HepG2 (cell line): ENCODE data around the gene STAP2. TPM values are rescaled to one million over a fixed set of nuclear protein-coding genes. Genes with fewer than 3 reads are reported as not detected.

Experiments
- ATAC-seq: fragments of 200-7000 bp; cut with Tn5 transposase; 3 replicates; pipeline ENCODE4 v1.9.1; 2020; ENCODE audit warnings: mild to moderate bottlenecking, moderate library complexity
- BruUV-seq: library from RNA; stranded (reverse); fragments of 400-500 nt; replicated peaks from 2 replicates; lab custom pipeline; 2021; lab: Mats Ljungman, UMichigan
- CTCF ChIA-PET: fragments of 300-600 bp; formaldehyde crosslinking; extraction: SDS; loops from one replicate; lab custom pipeline; 2021; ENCODE audit warnings: low total read pairs, inconsistent platforms, low intra/inter-chr PET ratio; lab: Yijun Ruan, JAX
- POLR2A ChIA-PET: fragments of 350-600 bp; sonication (Branson Sonifier 250); formaldehyde crosslinking; loops from one replicate; lab custom pipeline; 2020; ENCODE audit warnings: antibody characterized with exemption, inconsistent platforms; lab: Yijun Ruan, JAX
- DNase-seq: peaks from one replicate; pipeline ENCODE4 v3.0.0-alpha.2; 2015; ENCODE audit warnings: low spot score
- FAIRE-seq: peaks from 3 replicates; lab custom pipeline; 2011; peaks lifted over from hg19 to GRCh38; lab: Jason Lieb, UNC
- H2AFZ ChIP-seq: one replicate; pipeline ENCODE4 v1.6.1; 2011; ENCODE audit warnings: low read length, inconsistent platforms
- H3K27ac ChIP-seq: fragments of 300-600 bp; 3 replicates; pipeline ENCODE4 v1.8.0; 2011; ENCODE audit warnings: mixed run types, mild to moderate bottlenecking, mixed read lengths, low read length, inconsistent platforms; ENCODE audit not compliant: insufficient read depth; ENCODE audit errors: extremely low read length
- H3K27me3 ChIP-seq, 2 experiments: fragments of 200-600 bp in 1 of 2; 2 replicates in 1 of 2; 3 replicates in 1 of 2; pipeline versions ENCODE4 v1.6.0 to v1.8.0; 2011; ENCODE audit warnings: low read length in 2 of 2, mild to moderate bottlenecking in 2 of 2, moderate library complexity in 2 of 2, inconsistent platforms in 1 of 2; ENCODE audit not compliant: insufficient read depth in 2 of 2, control insufficient read depth in 1 of 2
- H3K36me3 ChIP-seq, 2 experiments: fragments of 200-600 bp in 1 of 2; replicated peaks in 1 of 2; 2 replicates in 1 of 2; 3 replicates in 1 of 2; pipeline versions ENCODE4 v1.5.1 to v1.8.0; 2011; ENCODE audit warnings: low read length in 2 of 2, inconsistent platforms in 1 of 2; ENCODE audit not compliant: insufficient read depth in 2 of 2, control insufficient read depth in 1 of 2
- H3K4me1 ChIP-seq: 2 replicates; pipeline ENCODE4 v1.5.1; 2012; ENCODE audit warnings: low read length, inconsistent platforms; ENCODE audit not compliant: insufficient read depth
- H3K4me2 ChIP-seq: 2 replicates; pipeline ENCODE4 v1.6.0; 2011; ENCODE audit warnings: low read depth, low read length, inconsistent platforms
- H3K4me3 ChIP-seq, 3 experiments: fragments of 200-600 bp in 1 of 3; sonication (generic), shearing (Covaris generic) in 1 of 3; replicated peaks in 1 of 3; 2 replicates each; pipeline ENCODE4 v1.5.1; 2011 to 2016; ENCODE audit warnings: low read length in 3 of 3, inconsistent platforms in 2 of 3, low read depth in 2 of 3, mild to moderate bottlenecking in 2 of 3, control low read depth in 1 of 3, mixed read lengths in 1 of 3; ENCODE audit not compliant: insufficient read depth in 1 of 3
- H3K79me2 ChIP-seq: one replicate; pipeline ENCODE4 v1.6.1; 2011; ENCODE audit warnings: low read length, inconsistent platforms; ENCODE audit not compliant: insufficient read depth
- H3K9ac ChIP-seq: 2 replicates; pipeline ENCODE4 v1.6.0; 2011; ENCODE audit warnings: mild to moderate bottlenecking, low read depth, low read length, inconsistent platforms; ENCODE audit not compliant: insufficient read depth
- H3K9me3 ChIP-seq: 2 replicates; pipeline ENCODE4 v1.5.1; 2012; ENCODE audit warnings: mild to moderate bottlenecking, low read length
- H4K20me1 ChIP-seq: 2 replicates; pipeline ENCODE4 v1.6.0; 2011; ENCODE audit warnings: inconsistent platforms, mild to moderate bottlenecking, low read length, moderate library complexity; ENCODE audit not compliant: insufficient read depth
- ATF3 ChIP-seq: sonication (generic); formaldehyde crosslinking; IDR thresholded peaks from 2 replicates; pipeline ENCODE4 v1.4.0; 2020; ENCODE audit warnings: missing genetic modification reagents
- FOXA1 ChIP-seq, 2 experiments: fragments of 450-650 bp in 1 of 2; sonication (generic) in 1 of 2; formaldehyde crosslinking in 1 of 2; IDR thresholded peaks; 2 replicates each; pipeline versions ENCODE4 v1.4.0 to v1.6.1; 2016 to 2020; ENCODE audit warnings: missing genetic modification reagents in 1 of 2
- FOXC1 ChIP-seq: sonication (generic); formaldehyde crosslinking; IDR thresholded peaks from 2 replicates; pipeline ENCODE4 v1.8.0; 2022; ENCODE audit warnings: mild to moderate bottlenecking, missing genetic modification reagents, borderline replicate concordance
- GPN1 ChIP-seq: sonication (generic); formaldehyde crosslinking; IDR thresholded peaks from 2 replicates; pipeline ENCODE4 v1.5.1; 2020; ENCODE audit warnings: missing genetic modification reagents, borderline replicate concordance
- HOXA7 ChIP-seq: sonication (generic); formaldehyde crosslinking; IDR thresholded peaks from 2 replicates; pipeline ENCODE4 v1.8.1; 2022; ENCODE audit warnings: mild to moderate bottlenecking, missing genetic modification reagents, moderate library complexity
- NONO ChIP-seq, 2 experiments: fragments of 450-650 bp in 1 of 2; sonication (generic) in 1 of 2; formaldehyde crosslinking in 1 of 2; IDR thresholded peaks in 1 of 2; conservative IDR thresholded peaks in 1 of 2; 2 replicates each; pipeline versions ENCODE4 v1.6.1 to v1.8.0; 2017 to 2022; ENCODE audit warnings: mild to moderate bottlenecking in 1 of 2, missing genetic modification reagents in 1 of 2, moderate library complexity in 1 of 2
- NR2F2 ChIP-seq: IDR thresholded peaks from 2 replicates; pipeline ENCODE4 v1.6.1; 2012; ENCODE audit warnings: low read depth, inconsistent platforms, borderline replicate concordance
- RBAK ChIP-seq: sonication (generic); formaldehyde crosslinking; IDR thresholded peaks from 2 replicates; pipeline ENCODE4 v1.5.1; 2020; ENCODE audit warnings: mild to moderate bottlenecking, missing genetic modification reagents
- SAP130 ChIP-seq: IDR thresholded peaks from 2 replicates; pipeline ENCODE4 v1.6.1; 2016; ENCODE audit warnings: low read depth
- SIX1 ChIP-seq: sonication (generic); formaldehyde crosslinking; IDR thresholded peaks from 2 replicates; pipeline ENCODE4 v1.4.0; 2020; ENCODE audit warnings: missing genetic modification reagents, borderline replicate concordance
- TFAP4 ChIP-seq: sonication (generic); IDR thresholded peaks from 2 replicates; pipeline ENCODE4 v1.6.1; 2016; ENCODE audit warnings: low read depth, borderline replicate concordance
- ZNF253 ChIP-seq: sonication (generic); formaldehyde crosslinking; IDR thresholded peaks from 2 replicates; pipeline ENCODE4 v1.8.0; 2022; ENCODE audit warnings: mild to moderate bottlenecking, missing genetic modification reagents, borderline replicate concordance
- ZNF484 ChIP-seq: sonication (generic); formaldehyde crosslinking; IDR thresholded peaks from 2 replicates; pipeline ENCODE4 v1.5.1; 2020; ENCODE audit warnings: mild to moderate bottlenecking, low read depth, missing genetic modification reagents, borderline replicate concordance
- ZNF687 ChIP-seq: sonication (generic); formaldehyde crosslinking; IDR thresholded peaks from 2 replicates; pipeline ENCODE4 v1.5.1; 2020; ENCODE audit warnings: mild to moderate bottlenecking, missing genetic modification reagents, moderate library complexity
- ZNF766 ChIP-seq: sonication (generic); formaldehyde crosslinking; IDR thresholded peaks from 2 replicates; pipeline ENCODE4 v1.5.0; 2020; ENCODE audit warnings: missing genetic modification reagents, borderline replicate concordance
- WGBS: methylation state at CpG from one replicate; pipeline ENCODE4 v1.1.6; 2017; ENCODE audit warnings: low lambda C conversion rate; 5-methylcytosine and 5-hydroxymethylcytosine counted together
- in situ Hi-C: cut with HindIII; loops from 2 replicates; pipeline ENCODE4 v1.10.0; 2017; ENCODE audit warnings: low pct_unique_long_range_greater_than_20kb; ENCODE audit not compliant: extremely low pct_ligation_motif_present
- intact Hi-C: fragments of 100-400 bp; cut with micrococcal nuclease; formaldehyde crosslinking; loops from one replicate; pipeline ENCODE4 v1.10.0; 2022; ENCODE audit not compliant: unreplicated experiment
- polyA plus RNA-seq, 8 experiments: library from polyadenylated mRNA; depleted of rRNA in 3 of 8; stranded (reverse) in 7 of 8; unstranded in 1 of 8; fragments of >200 nt; fragmentation: Illumina TruSeq in 4 of 8; extraction: Trizol in 4 of 8; gene quantifications; 2 replicates each; pipeline versions ENCODE4 v1.2.1 to v1.2.3, GENCODE V29; 2011 to 2016; ENCODE audit warnings: low read depth in 4 of 8, missing spikeins in 1 of 8, mixed read lengths in 1 of 8; ENCODE audit not compliant: insufficient read depth in 1 of 8
- total RNA-seq, 5 experiments: library from RNA; depleted of rRNA; stranded (reverse); fragments of >200 nt; fragmentation: Illumina TruSeq; extraction: Trizol; gene quantifications; 2 replicates each; pipeline ENCODE4 v1.2.3, GENCODE V29; 2016; ENCODE audit warnings: low read depth in 1 of 5
- TF ChIP-seq, protein P1 (sequence below): sonication (generic); formaldehyde crosslinking; IDR thresholded peaks from 2 replicates; pipeline ENCODE4 v1.4.0; 2020; ENCODE audit warnings: low read depth, mild to moderate bottlenecking, missing genetic modification reagents

The STAP2 gene
- total and polyA plus RNA-seq, 2 of the 13 experiments (the other 11 are each of a cell fraction or from before 2014, with no cell fraction given): 39.0 to 43.7 TPM

DNA sequence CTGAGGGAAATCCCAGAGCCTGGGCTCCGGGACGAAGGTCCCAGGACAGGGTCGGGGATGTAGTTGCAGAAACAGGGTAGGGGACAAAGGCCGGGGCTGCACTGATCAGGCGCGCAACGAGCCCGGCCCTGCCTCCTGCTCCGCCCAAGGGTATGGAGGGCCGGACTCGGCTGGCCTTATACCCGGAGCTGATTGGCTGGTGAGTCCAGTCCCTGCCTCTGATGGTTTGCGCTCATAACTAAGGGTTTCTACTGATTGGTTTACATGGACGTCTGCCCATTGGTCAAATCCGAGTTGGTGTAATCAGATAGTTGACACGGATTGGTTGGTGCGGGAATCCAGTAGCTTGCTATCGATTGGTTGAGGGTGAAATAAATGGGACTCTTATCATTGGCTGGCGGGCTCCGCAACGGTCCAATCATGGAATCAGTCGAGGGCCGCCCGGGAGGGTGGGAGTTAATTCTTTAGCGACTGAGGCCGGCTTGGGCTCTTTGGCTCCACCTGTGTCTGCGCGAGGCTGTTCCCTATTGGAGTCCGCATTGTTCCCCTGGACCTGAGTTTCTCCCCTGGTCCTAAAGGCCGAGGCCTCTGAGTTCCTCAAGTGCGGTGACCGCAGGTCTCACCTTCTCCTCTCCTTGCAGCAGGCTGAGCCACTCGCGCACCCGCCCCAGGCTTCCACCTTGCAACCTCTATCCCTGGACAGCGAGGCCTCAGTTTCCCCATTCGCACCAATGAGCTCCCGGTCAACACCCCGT lies 4.2 kb upstream of the STAP2 start:
- ATAC-seq (peak; percentile 93), DNase-seq (peak; percentile 100), FAIRE-seq (peak; percentile 100)
- Histone ChIP-seq H3K9ac (peak overlapping the region; percentile 88), H3K4me3 (peak overlapping the region; percentile 69 to 88 (median 88)), H2AFZ (no peak overlapping the region), H3K27me3 (no peaks in the 10 kb centered on the region; a peak in 1 of 5 replicates), H3K79me2 (peaks cover 3% of the 10 kb centered on the region), H4K20me1 (no peaks in the 10 kb centered on the region), H3K4me1 (peaks cover 55% of the 10 kb centered on the region), H3K9me3 (no peaks in the 10 kb centered on the region), H3K36me3 (no peaks in the 10 kb centered on the region), H3K4me2 (peak overlapping the region; percentile 99), H3K27ac (peak overlapping the region; percentile 98)
- POLR2A ChIA-PET: interaction anchor here (0.8 to 4.7 kb wide), 38 partner anchors 10 to 284 kb away, joined by 3 to 66 read pairs (median 4); partner anchors contain the start of genes CHAF1A, HDGFL2, LRG1 and PLIN5
- intact Hi-C loops: loop anchor here (1.0 to 5.0 kb wide), 3 partner anchors 32 to 715 kb away; partner anchors contain the start of gene CACTIN
- BruUV-seq: no TSS peak
- CTCF ChIA-PET: no interaction called here
- in situ Hi-C loops: no loop called here
- WGBS: 0% methylated on average over 14 of the region's 39 CpGs
- no peak for TF ChIP-seq FOXA1 (IDR thresholded peaks at IDR 0.05)
- no peak for TF ChIP-seq FOXA1 (CRISPR knock-in tag; IDR thresholded peaks at IDR 0.05)
- TF ChIP-seq ZNF766 (CRISPR knock-in tag): no peak; the same call in 1 of the 2 replicates
- TF ChIP-seq ZNF484 (CRISPR knock-in tag): no peak
- no peak for TF ChIP-seq SIX1 (CRISPR knock-in tag)
- TF ChIP-seq, protein P1, sequence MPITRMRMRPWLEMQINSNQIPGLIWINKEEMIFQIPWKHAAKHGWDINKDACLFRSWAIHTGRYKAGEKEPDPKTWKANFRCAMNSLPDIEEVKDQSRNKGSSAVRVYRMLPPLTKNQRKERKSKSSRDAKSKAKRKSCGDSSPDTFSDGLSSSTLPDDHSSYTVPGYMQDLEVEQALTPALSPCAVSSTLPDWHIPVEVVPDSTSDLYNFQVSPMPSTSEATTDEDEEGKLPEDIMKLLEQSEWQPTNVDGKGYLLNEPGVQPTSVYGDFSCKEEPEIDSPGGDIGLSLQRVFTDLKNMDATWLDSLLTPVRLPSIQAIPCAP (CRISPR knock-in tag): no peak
- peak; percentile 39; the same call in 1 of the 2 replicates for TF ChIP-seq NR2F2
- TF ChIP-seq HOXA7 (CRISPR knock-in tag): no peak
- peak; percentile 69; the same call in 1 of the 2 replicates for TF ChIP-seq ZNF687 (CRISPR knock-in tag)
- no peak for TF ChIP-seq FOXC1 (CRISPR knock-in tag)
- TF ChIP-seq SAP130 (CRISPR knock-in tag): peak; percentile 88
- no peak for TF ChIP-seq NONO (IDR thresholded peaks at IDR 0.05)
- peak; percentile 49; the same call in 1 of the 2 replicates for TF ChIP-seq NONO (CRISPR knock-in tag; conservative IDR thresholded peaks at IDR 0.05)
- TF ChIP-seq TFAP4: no peak
- TF ChIP-seq RBAK: no peak
- 0 out of 2 replicates have a peak, but pooled peaks have one; percentile 47 for TF ChIP-seq ZNF253
- TF ChIP-seq GPN1 (CRISPR knock-in tag): no peak
- TF ChIP-seq ATF3 (CRISPR knock-in tag): no peak
